Activated naive CD8-positive, alpha-beta T cell treated with anti-CD3 and anti-CD28 coated beads, Interleukin-2, amount 10 ng/mL, durations not matched to agents 7 days and 5 days (primary cell): Measurements from ENCODE around the gene HS6ST3. TPM values are rescaled to one million over a fixed set of nuclear protein-coding genes. Genes with fewer than 3 reads are reported as not detected.
"Not testable (repeated sequence)": the region's sequence is repeated elsewhere in the genome, so short reads cannot be mapped to it uniquely, and the experiment has no call there.

Source experiments
- ATAC-seq: fragments of 150-1000 bp; cut with Tn5 transposase; one replicate; pipeline ENCODE4 v1.10.0; 2021; ENCODE audit warnings: low read depth, moderate library complexity
- POLR2A ChIA-PET: fragments of 350-600 bp; sonication (Branson Sonifier 250); formaldehyde crosslinking; loops from one replicate; lab custom pipeline; 2021; ENCODE audit warnings: antibody characterized with exemption; lab: Charles Lee
- DNase-seq: peaks from one replicate; pipeline ENCODE4 v3.0.0; 2021
- H3K27ac Mint-ChIP-seq: one replicate; pipeline ENCODE4 v1.8.0; 2022; ENCODE audit warnings: mild to moderate bottlenecking, mixed read lengths
- H3K27me3 Mint-ChIP-seq: one replicate; pipeline ENCODE4 v1.8.0; 2022; ENCODE audit warnings: mild to moderate bottlenecking, moderate library complexity, mixed read lengths
- H3K36me3 Mint-ChIP-seq: one replicate; pipeline ENCODE4 v1.8.0; 2021; ENCODE audit warnings: mild to moderate bottlenecking, mixed read lengths
- H3K4me1 Mint-ChIP-seq: one replicate; pipeline ENCODE4 v1.8.0; 2021; ENCODE audit warnings: mixed read lengths
- H3K4me3 Mint-ChIP-seq: one replicate; pipeline ENCODE4 v1.8.0; 2022; ENCODE audit warnings: mild to moderate bottlenecking, moderate library complexity, mixed read lengths
- H3K9me3 Mint-ChIP-seq: one replicate; pipeline ENCODE4 v1.8.0; 2021; ENCODE audit warnings: mixed read lengths
- total RNA-seq, 2 experiments: library from RNA; stranded (reverse); gene quantifications; one replicate each; pipeline ENCODE4 v1.2.3, GENCODE V29; 2021

HS6ST3 gene
- total RNA-seq, 2 experiments from 2014 or later: not detected

GRCh38 chr13:96109125-96109524 lies 19.2 kb downstream of the HS6ST3 start:
- Mint-ChIP-seq H3K27me3 (no peaks in the 10 kb centered on the region), H3K36me3 (no peaks in the 10 kb centered on the region), H3K27ac (no peak overlapping the region), H3K4me1 (no peaks in the 10 kb centered on the region), H3K4me3 (no peak overlapping the region), H3K9me3 (peaks cover 10% of the 10 kb centered on the region)
- ATAC-seq (no peak), DNase-seq (no peak)
- POLR2A ChIA-PET: no interaction called here

- DNase-seq: no peak
- Mint-ChIP-seq H3K36me3 (no peaks in the 10 kb centered on the region), H3K4me1 (no peaks in the 10 kb centered on the region), H3K27me3 (no peaks in the 10 kb centered on the region), H3K27ac (no peak overlapping the region), H3K4me3 (no peak overlapping the region), H3K9me3 (peaks cover 4% of the 10 kb centered on the region)
- ATAC-seq: no peak
- POLR2A ChIA-PET: no interaction called here
These were observed 23.0 kb downstream of the HS6ST3 start for GRCh38 chr13:96112936-96113335.

- H3K9me3 Mint-ChIP-seq, H3K27ac Mint-ChIP-seq, POLR2A ChIA-PET, DNase-seq, ATAC-seq, H3K4me3 Mint-ChIP-seq, H3K4me1 Mint-ChIP-seq, H3K27me3 Mint-ChIP-seq, H3K36me3 Mint-ChIP-seq: not testable (repeated sequence)
These were observed 25.5 kb downstream of the HS6ST3 start for GRCh38 chr13:96115368-96115767.

GRCh38 chr13:96119921-96120320 lies 30.0 kb downstream of the HS6ST3 start:
- no peak for DNase-seq
- ATAC-seq: no peak
- H3K4me1 Mint-ChIP-seq: no peaks in the 10 kb centered on the region
- H3K27ac Mint-ChIP-seq: no peak overlapping the region
- no peaks in the 10 kb centered on the region for H3K36me3 Mint-ChIP-seq
- H3K27me3 Mint-ChIP-seq: no peaks in the 10 kb centered on the region
- H3K4me3 Mint-ChIP-seq: no peak overlapping the region
- POLR2A ChIA-PET: no interaction called here
- no peaks in the 10 kb centered on the region for H3K9me3 Mint-ChIP-seq

GRCh38 chr13:96130818-96131340 lies 41.0 kb downstream of the HS6ST3 start:
- Mint-ChIP-seq H3K4me3 (no peak overlapping the region), H3K36me3 (no peaks in the 10 kb centered on the region), H3K9me3 (peaks cover 2% of the 10 kb centered on the region), H3K27me3 (no peaks in the 10 kb centered on the region), H3K4me1 (no peaks in the 10 kb centered on the region), H3K27ac (no peak overlapping the region)
- ATAC-seq (no peak), DNase-seq (no peak)
- POLR2A ChIA-PET: no interaction called here

GRCh38 chr13:96141032-96141431 lies 51.1 kb downstream of the HS6ST3 start:
- Mint-ChIP-seq H3K27ac (no peak overlapping the region), H3K9me3 (no peaks in the 10 kb centered on the region), H3K36me3 (no peaks in the 10 kb centered on the region), H3K4me3 (no peak overlapping the region), H3K4me1 (no peaks in the 10 kb centered on the region), H3K27me3 (no peaks in the 10 kb centered on the region)
- POLR2A ChIA-PET: no interaction called here
- no peak for ATAC-seq
- no peak for DNase-seq

GRCh38 chr13:96159725-96160124 lies 69.8 kb downstream of the HS6ST3 start:
- no peaks in the 10 kb centered on the region for H3K4me1 Mint-ChIP-seq
- H3K27ac Mint-ChIP-seq: no peak overlapping the region
- no peak for ATAC-seq
- POLR2A ChIA-PET: no interaction called here
- H3K36me3 Mint-ChIP-seq: no peaks in the 10 kb centered on the region
- no peak overlapping the region for H3K4me3 Mint-ChIP-seq
- H3K9me3 Mint-ChIP-seq: no peaks in the 10 kb centered on the region
- H3K27me3 Mint-ChIP-seq: no peaks in the 10 kb centered on the region
- no peak for DNase-seq

GRCh38 chr13:96161141-96161540 lies 71.2 kb downstream of the HS6ST3 start:
- DNase-seq (no peak), ATAC-seq (no peak)
- Mint-ChIP-seq H3K4me3 (no peak overlapping the region), H3K27me3 (no peaks in the 10 kb centered on the region), H3K9me3 (no peaks in the 10 kb centered on the region), H3K27ac (no peak overlapping the region), H3K4me1 (no peaks in the 10 kb centered on the region), H3K36me3 (no peaks in the 10 kb centered on the region)
- POLR2A ChIA-PET: no interaction called here

GRCh38 chr13:96165840-96166239 lies 75.9 kb downstream of the HS6ST3 start:
- DNase-seq: no peak
- no peaks in the 10 kb centered on the region for H3K4me1 Mint-ChIP-seq
- H3K27me3 Mint-ChIP-seq: no peaks in the 10 kb centered on the region
- no peak for ATAC-seq
- POLR2A ChIA-PET: no interaction called here
- peaks cover 1% of the 10 kb centered on the region for H3K9me3 Mint-ChIP-seq
- no peak overlapping the region for H3K27ac Mint-ChIP-seq
- no peak overlapping the region for H3K4me3 Mint-ChIP-seq
- no peaks in the 10 kb centered on the region for H3K36me3 Mint-ChIP-seq

GRCh38 chr13:96172066-96172465 lies 82.2 kb downstream of the HS6ST3 start:
- DNase-seq (no peak), ATAC-seq (no peak)
- H3K4me3 Mint-ChIP-seq: no peak overlapping the region
- peaks cover 1% of the 10 kb centered on the region for H3K9me3 Mint-ChIP-seq
- H3K27me3 Mint-ChIP-seq: no peaks in the 10 kb centered on the region
- H3K4me1 Mint-ChIP-seq: no peaks in the 10 kb centered on the region
- POLR2A ChIA-PET: no interaction called here
- no peak overlapping the region for H3K27ac Mint-ChIP-seq
- no peaks in the 10 kb centered on the region for H3K36me3 Mint-ChIP-seq

GRCh38 chr13:96178759-96179158 lies 88.9 kb downstream of the HS6ST3 start:
- ATAC-seq: no peak
- H3K9me3 Mint-ChIP-seq: peaks cover 5% of the 10 kb centered on the region
- no peaks in the 10 kb centered on the region for H3K4me1 Mint-ChIP-seq
- POLR2A ChIA-PET: no interaction called here
- no peak overlapping the region for H3K4me3 Mint-ChIP-seq
- H3K27ac Mint-ChIP-seq: no peak overlapping the region
- no peak for DNase-seq
- no peaks in the 10 kb centered on the region for H3K36me3 Mint-ChIP-seq
- H3K27me3 Mint-ChIP-seq: no peaks in the 10 kb centered on the region

GRCh38 chr13:96179309-96179708 lies 89.4 kb downstream of the HS6ST3 start:
- no peak overlapping the region for H3K27ac Mint-ChIP-seq

GRCh38 chr13:96181911-96182310 lies 92.0 kb downstream of the HS6ST3 start:
- Mint-ChIP-seq H3K27ac (no peak overlapping the region), H3K4me1 (no peaks in the 10 kb centered on the region), H3K4me3 (no peak overlapping the region), H3K27me3 (no peaks in the 10 kb centered on the region), H3K36me3 (no peaks in the 10 kb centered on the region), H3K9me3 (peaks cover 7% of the 10 kb centered on the region)
- POLR2A ChIA-PET: no interaction called here
- ATAC-seq (no peak), DNase-seq (no peak)

More at GRCh38 chr13:96179309-96179708, 89.4 kb downstream of the HS6ST3 start:
- Mint-ChIP-seq H3K9me3 (peaks cover 7% of the 10 kb centered on the region), H3K36me3 (no peaks in the 10 kb centered on the region), H3K4me1 (no peaks in the 10 kb centered on the region), H3K27me3 (no peaks in the 10 kb centered on the region), H3K4me3 (no peak overlapping the region)
- no peak for DNase-seq
- POLR2A ChIA-PET: no interaction called here
- ATAC-seq: no peak

GRCh38 chr13:96185818-96186217 lies 95.9 kb downstream of the HS6ST3 start:
- peaks cover 7% of the 10 kb centered on the region for H3K9me3 Mint-ChIP-seq
- no peak overlapping the region for H3K4me3 Mint-ChIP-seq
- H3K36me3 Mint-ChIP-seq: no peaks in the 10 kb centered on the region
- H3K27me3 Mint-ChIP-seq: no peaks in the 10 kb centered on the region
- H3K4me1 Mint-ChIP-seq: no peaks in the 10 kb centered on the region
- no peak for DNase-seq
- POLR2A ChIA-PET: no interaction called here
- no peak for ATAC-seq
- H3K27ac Mint-ChIP-seq: no peak overlapping the region

- Mint-ChIP-seq H3K27me3 (no peaks in the 10 kb centered on the region), H3K4me3 (no peak overlapping the region), H3K27ac (no peak overlapping the region), H3K9me3 (no peaks in the 10 kb centered on the region), H3K36me3 (no peaks in the 10 kb centered on the region), H3K4me1 (no peaks in the 10 kb centered on the region)
- DNase-seq (no peak), ATAC-seq (no peak)
- POLR2A ChIA-PET: no interaction called here
These were observed 101.5 kb downstream of the HS6ST3 start for GRCh38 chr13:96191367-96191766.
